ENCODE data around the gene URM1. TPM values are rescaled to one million over a fixed set of nuclear protein-coding genes. Genes with fewer than 3 reads are reported as not detected.

The URM1 gene
- total RNA-seq, 1 donor from 2014 or later: 52.9 TPM

DNA sequence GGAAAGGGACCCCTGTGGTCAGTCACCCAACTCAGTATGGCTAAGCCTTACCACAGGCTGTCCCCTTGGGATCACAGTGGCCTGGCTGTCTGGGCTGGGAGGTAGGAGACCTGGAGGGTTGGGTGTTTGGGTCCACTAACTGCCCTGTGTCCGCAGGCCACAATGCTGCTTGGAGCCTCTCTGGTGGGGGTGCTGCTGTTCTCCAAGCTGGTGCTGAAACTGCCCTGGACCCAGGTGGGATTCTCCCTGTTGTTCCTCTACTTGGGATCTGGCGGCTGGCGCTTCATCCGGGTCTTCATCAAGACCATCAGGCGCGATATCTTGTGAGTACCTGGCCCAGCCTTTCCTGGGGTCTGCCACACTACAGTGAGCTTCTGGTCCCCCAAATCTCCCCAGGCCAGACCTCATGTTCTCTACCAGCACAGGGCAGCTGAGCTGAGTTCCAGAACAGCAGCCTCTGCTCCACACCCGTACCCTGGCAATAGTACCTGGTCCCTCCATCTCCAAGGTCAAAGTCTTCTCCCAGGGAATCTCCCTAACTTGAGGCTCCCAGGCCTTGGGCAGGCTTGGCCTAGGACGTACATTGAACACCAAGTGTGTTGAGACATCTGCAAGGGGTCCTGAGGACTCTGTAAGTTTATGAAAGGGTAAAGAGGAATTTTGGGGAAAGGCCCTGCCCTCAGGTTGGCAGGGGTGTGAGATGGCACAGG lies 28.0 kb upstream of the URM1 start:
- ATAC-seq: no peak
- DNase-seq (ENCODE audit: missing footprints): peak; percentile 43
- intact Hi-C loops (cut with DNase I): no loop called here

DNA sequence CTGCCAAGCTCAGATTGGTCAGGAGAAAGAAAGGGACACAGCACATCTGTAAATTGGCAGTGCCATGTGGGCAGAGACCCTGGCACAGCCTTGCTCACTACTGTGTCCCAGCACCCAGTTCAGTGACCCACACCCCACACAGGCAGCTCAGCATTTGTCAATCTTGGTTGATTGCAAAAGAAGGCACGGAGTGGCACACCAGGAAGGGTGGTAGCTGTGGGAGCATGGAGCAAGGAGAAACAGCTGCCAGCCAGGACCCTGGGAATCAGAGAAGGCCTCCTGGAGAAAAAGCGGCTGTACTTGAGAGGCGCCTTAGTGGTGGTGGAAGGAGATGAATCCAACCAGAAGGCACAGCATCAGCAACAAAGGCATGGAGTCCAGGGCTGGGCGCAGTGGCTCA lies 27.3 kb upstream of the URM1 start:
- ATAC-seq: no peak
- intact Hi-C loops (cut with DNase I): no loop called here
- no peak for DNase-seq (ENCODE audit: missing footprints)

DNA sequence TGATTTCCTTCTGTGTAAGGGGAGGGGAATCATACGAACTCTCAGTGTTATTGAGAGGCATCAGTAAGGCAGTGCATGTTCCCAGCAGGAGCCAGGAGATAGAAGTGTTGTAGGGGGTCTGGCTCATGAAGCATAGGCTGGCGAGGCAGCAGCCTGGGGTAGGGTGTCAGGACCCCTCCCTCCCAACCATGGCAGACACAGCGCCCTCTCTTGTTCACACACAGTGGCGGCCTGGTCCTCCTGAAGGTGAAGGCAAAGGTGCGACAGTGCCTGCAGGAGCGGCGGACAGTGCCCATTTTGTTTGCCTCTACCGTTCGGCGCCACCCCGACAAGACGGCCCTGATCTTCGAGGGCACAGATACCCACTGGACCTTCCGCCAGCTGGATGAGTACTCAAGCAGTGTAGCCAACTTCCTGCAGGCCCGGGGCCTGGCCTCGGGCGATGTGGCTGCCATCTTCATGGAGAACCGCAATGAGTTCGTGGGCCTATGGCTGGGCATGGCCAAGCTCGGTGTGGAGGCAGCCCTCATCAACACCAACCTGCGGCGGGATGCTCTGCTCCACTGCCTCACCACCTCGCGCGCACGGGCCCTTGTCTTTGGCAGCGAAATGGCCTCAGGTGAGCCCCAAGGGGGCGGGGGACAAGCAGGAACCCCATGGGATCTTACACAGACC lies 26.1 kb upstream of the URM1 start:
- DNase-seq (ENCODE audit: missing footprints) (no peak), ATAC-seq (no peak)
- intact Hi-C loops (cut with DNase I): no loop called here

DNA sequence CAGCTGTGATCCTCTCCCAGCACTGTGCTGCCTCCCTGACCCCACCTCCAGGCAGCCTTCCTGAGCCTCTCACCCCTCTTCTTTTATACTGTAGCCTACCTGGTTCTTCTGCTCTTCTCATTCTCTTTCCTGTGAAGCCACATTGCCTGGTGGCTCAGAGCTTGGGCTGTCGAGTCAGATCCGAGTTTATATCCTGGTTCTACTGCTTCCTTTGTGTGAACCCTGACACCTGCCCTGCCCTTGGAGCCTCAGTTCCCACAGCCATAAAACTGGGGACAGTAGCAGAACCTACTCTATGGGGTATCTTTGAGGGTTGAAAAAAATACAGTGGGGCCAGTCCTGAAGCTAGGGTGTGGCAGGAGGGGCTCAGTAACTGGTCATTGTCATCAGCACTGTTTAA lies 22.0 kb upstream of the URM1 start:
- DNase-seq (ENCODE audit: missing footprints) (no peak), ATAC-seq (no peak)
- intact Hi-C loops (cut with DNase I): no loop called here

DNA sequence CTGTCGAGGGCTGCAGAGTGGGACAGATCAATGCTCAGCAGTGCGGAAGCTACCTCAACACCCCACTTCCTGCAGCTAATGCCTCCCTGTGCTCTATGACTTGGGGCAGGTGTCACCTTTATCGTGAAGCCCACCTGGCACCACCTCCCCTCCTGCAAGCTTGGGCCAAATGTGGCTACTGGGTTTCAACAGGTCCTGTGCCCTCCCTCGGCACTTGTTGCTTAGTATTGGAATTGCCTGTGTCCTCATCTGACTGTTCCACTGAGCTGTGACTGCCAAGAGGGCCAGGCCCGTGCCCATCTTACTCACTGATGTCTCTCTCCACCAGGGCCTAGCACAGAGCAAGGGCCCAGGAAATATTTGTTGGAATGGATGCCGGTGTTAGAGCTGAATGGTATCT lies 21.4 kb upstream of the URM1 start:
- no peak for ATAC-seq
- intact Hi-C loops (cut with DNase I): no loop called here
- no peak for DNase-seq (ENCODE audit: missing footprints)

DNA sequence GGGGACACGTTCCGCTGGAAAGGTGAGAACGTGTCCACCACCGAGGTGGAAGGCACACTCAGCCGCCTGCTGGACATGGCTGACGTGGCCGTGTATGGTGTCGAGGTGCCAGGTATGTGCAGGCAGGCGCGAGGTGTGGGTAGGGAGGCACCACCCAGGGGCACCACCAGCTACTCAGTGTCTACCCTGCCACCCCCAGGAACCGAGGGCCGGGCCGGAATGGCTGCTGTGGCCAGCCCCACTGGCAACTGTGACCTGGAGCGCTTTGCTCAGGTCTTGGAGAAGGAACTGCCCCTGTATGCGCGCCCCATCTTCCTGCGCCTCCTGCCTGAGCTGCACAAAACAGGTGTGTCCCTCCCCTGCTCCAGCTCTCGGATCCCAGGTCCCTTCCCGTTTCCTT lies 15.7 kb upstream of the URM1 start:
- intact Hi-C loops (cut with DNase I): no loop called here
- DNase-seq (ENCODE audit: missing footprints): no peak
- no peak for ATAC-seq

DNA sequence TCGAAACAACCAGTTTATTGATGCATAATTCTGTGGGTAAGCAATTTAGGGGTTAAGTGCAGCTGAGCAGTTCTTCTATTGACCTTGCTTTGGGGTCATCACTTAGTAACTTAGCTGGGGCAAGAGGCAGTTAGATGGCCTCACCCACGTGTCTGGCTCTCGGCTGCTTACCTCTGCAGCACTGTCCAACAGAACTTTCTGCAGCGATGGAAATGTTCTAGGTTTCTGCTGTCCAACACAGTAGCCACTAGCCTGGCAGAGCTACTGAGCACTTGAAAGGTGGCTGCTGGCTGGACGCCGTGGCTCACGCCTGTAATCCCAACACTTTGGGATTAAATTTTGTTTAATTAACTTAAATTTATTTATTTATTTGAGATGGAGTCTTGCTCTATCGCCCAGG lies 13.1 kb upstream of the URM1 start:
- intact Hi-C loops (cut with DNase I): no loop called here
- ATAC-seq (no peak), DNase-seq (ENCODE audit: missing footprints) (no peak)

DNA sequence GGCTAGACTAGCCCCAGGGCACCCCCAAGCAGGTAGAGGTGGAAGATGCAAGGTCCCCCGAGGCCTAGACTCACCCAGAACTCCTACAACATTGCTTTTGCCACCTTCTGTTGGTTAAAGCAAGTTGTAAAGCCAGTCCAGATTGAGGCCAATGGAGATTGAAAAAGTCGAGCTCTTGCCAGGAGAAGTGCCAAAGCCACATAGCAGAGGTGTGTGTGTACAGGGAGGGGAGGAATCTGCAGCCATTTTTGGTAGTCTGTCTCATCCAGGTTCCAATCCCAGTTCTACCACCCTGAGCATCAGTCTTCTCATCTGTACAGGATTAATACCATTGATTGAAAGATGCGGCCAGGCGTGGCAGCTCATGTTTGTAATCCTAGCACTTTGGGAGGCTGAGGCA lies 12.3 kb upstream of the URM1 start:
- intact Hi-C loops (cut with DNase I): no loop called here
- DNase-seq (ENCODE audit: missing footprints) (no peak), ATAC-seq (no peak)

DNA sequence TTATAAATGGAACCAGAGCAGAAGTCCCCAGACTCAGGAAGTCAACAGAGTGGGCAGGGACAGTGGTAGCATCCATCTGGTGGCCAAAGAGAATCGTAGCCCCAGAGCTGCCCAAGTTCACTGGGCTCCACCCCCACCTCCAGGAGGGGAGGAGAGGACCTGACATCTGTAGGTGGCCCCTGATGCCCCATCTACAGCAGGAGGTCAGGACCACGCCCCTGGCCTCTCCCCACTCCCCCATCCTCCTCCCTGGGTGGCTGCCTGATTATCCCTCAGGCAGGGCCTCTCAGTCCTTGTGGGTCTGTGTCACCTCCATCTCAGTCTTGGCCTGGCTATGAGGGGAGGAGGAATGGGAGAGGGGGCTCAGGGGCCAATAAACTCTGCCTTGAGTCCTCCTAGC lies 10.3 kb upstream of the URM1 start:
- DNase-seq (ENCODE audit: missing footprints): no peak
- ATAC-seq: no peak
- intact Hi-C loops (cut with DNase I): loop anchor here (5.0 to 10.0 kb wide), 2 partner anchors 96 to 274 kb away; partner anchors contain the start of gene ODF2

DNA sequence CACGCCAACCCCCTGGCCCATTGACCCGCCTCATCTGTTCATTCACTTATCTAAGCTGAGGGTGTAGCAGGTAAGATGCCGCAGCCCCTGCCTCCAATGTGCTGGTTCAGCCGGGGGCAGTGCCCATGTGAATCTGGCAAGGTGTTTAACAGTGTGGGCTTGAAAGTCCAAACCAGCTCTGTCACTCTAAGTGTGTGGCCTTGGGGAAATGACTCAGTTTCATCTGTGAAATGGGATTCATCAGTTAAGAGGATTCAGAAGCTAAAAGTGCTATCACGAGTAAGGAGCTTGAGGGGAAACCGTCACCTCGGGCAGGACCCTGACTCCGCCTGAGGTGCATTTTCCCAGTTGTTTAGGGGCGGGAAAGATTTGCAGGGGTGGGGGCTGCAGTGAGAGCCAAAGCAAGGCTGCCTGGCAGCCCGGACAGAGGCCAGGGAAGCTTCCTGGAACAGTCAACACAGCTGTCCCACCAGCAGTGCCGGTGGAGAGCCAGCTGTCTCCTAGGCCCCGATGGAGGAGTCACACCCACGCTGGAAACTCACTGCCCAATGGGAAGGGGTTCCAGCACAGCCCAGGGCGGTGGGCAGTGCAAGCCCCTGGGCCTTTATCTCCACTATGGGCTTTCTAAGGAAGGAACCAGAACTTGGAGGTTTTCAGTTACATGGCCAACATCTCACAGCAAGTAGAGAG lies 9.7 kb upstream of the URM1 start:
- no peak for DNase-seq (ENCODE audit: missing footprints)
- no peak for ATAC-seq
- intact Hi-C loops (cut with DNase I): loop anchor here (5.0 to 10.0 kb wide), 2 partner anchors 96 to 273 kb away; partner anchors contain the start of gene ODF2

DNA sequence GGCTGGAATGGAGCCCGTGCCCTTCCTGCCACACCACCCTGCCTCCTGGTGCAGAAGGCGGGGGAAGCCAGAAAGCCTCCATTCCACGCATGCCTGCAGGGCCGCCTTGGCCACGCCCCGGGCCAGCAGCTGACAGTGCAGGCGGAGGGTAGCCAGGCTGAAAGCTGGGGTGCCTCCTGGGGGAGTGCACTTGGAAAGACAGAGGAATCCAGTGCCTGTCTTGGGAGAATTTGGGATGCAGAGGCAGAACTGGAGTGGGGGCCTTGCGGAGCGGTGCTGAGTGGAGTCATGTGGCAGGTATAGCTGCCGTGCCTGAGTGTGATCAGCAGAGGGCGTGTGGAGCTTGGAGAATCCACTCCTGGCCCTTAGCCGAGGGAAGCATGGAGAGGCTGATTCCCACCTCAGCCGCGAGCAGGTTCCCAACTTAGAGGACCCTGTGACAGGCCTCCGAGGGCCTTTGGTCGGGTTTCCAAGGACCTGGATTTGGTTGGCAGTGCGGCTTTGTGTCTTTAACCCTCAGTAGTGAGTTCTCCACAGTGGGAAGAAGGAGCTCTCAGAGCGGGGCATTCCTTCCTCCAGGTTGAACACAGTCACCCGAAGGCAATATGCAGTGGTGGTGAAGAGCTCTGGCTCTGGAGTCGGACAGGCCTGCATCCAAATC lies 9.1 kb upstream of the URM1 start:
- intact Hi-C loops (cut with DNase I): loop anchor here (1.0 to 10.0 kb wide), 3 partner anchors 50 to 273 kb away; partner anchors contain the start of gene ODF2
- ATAC-seq: peak; percentile 91
- DNase-seq (ENCODE audit: missing footprints): peak; percentile 86

DNA sequence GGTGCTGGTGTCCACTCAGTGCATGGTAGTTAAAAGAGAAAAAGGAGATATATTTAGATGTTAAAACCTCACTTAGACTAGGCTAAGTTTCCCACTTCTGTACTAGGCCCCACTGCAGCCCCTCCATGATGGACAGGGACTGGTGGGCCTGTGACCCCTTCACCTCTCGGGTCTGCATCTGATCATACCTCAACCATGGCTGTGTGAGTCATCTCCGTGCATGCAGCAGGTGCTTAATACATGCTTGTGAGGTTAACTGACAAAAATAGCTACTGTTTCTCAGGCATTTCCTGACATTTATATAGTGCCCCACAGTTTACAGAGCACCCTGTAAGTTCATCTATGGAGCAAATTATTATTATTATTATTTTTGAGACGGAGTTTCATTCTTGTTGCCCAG lies 8.4 kb upstream of the URM1 start:
- no peak for ATAC-seq
- intact Hi-C loops (cut with DNase I): loop anchor here (1.0 to 10.0 kb wide), 3 partner anchors 50 to 272 kb away; partner anchors contain the start of gene ODF2
- DNase-seq (ENCODE audit: missing footprints): no peak

DNA sequence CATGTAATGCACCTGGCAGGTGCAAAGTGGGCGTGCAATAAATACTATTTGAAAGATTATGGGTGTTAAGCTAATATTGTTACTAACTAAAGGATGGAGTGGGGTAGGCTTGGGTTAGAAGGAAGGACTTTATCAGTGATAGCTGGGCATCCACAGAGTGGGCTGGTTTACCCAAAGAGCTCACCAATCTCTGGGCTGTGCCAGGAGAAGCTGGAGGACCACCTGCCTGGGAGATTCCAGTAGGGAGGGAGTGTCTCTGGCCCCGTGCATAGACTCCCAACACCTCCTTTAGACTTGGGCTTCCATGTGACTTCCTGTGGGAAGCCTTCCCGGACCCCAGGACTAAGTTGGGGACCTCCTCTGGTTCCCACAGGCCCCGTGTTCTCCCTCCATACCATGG lies 5.6 kb upstream of the URM1 start:
- no peak for DNase-seq (ENCODE audit: missing footprints)
- no peak for ATAC-seq
- intact Hi-C loops (cut with DNase I): loop anchor here (10.0 kb wide), 1 partner anchor 269 kb away; no protein-coding TSS in a partner anchor

DNA sequence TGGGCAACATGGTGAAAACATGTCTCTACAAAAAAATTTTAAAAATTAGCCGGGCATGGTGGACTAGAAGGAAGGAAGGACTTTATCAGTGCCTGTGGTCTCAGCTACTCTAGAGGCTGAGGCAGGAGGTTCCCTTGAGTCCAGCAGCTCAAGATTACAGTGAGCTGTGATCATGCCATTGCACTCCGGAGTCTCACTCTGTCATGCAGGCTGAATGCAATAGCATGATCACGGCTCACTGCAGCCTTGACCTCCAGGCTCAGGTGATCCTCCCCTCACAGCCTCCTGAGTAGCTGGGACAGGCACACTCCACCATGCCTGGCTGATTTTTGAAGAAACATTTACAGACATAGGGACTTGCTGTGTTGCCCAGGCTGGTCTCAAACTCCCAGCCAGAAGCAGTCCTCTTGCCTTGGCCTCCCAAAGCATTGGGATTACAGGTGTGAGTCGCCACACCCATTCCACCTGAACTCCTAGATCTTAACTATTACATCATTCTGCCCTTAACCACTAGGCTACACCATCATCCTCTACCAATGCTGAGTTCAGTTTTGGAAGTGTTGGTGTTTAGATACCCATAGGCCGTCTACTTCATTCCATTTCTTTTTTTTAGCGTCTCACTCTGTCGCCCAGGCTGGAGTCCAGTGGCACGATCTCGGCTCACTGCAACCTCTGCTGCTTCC lies 2.0 kb upstream of the URM1 start:
- ATAC-seq (no peak), DNase-seq (ENCODE audit: missing footprints) (no peak)
- intact Hi-C loops (cut with DNase I): loop anchor here (10.0 kb wide), 1 partner anchor 266 kb away; no protein-coding TSS in a partner anchor

DNA sequence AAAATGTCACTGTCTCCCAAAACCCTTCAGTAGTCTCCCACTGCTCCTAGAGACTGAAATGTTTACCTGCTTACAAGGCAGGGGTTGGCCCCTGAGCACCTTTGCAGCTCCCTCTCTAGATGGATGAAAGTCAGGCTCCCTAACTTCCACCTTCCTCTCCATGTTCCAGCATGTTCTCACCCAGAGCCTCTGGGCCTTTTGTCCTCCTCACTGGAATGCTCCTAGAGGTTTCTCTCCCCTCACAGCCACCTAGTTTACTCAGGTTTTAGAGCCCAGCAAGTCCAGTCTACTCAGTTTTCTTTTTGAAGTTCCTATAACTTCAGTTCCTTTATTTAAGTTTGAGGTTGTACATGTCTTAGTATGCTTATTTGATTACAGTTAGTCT lies 815 bp upstream of the URM1 start:
- DNase-seq (ENCODE audit: missing footprints) (no peak), ATAC-seq (no peak)
- intact Hi-C loops (cut with DNase I): loop anchor here (5.0 kb wide), 1 partner anchor 37 kb away; no protein-coding TSS in a partner anchor

DNA sequence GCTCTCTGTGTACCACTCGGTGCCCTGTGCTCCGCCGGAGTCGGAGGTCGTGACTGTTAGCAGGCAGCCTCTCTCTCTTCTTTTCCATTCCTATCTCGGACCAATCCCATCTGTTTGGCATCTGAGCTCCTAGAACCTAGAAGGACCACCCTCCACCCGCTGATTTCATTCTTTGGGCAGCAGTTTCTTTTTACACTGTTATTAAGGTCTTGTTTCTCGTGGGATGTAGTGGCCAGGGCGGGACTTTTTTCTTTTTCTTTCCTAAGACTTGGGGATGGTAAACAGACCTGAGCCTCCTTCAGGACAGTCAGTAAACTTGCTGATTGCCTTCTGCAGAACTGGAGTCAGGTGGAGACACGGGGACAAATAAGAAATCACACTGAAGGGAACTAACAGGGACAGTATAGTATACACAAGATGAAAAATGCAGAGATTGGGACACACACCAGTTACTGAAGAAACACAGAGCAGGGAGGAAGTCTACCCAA lies 500 bp downstream of the URM1 start:
- DNase-seq (ENCODE audit: missing footprints): no peak
- intact Hi-C loops (cut with DNase I): loop anchor here (5.0 kb wide), 1 partner anchor 36 kb away; no protein-coding TSS in a partner anchor
- ATAC-seq: no peak

DNA sequence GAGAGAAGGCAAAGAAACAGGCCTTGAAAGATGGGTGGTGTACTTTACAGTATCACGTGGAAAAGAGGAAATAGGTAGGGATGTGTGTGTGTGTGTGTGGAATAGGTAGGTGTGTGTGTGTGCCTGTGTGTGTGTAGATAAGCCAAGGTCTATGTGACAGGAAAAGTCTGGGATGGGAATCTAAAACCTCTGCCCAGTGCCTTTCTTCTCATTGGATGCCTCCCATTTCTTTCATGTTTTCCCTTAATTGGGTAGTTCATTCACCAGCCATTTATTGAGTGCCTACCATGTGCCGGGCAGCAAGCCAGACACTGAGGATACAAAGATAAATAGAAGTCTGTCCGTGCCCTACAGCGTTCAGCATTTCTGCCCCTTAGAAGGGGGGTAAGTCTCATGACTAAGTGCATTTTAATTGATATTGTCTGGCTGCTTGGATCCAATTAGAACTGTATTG lies 1.0 kb downstream of the URM1 start:
- intact Hi-C loops (cut with DNase I): loop anchor here (5.0 kb wide), 1 partner anchor 35 kb away; no protein-coding TSS in a partner anchor
- ATAC-seq: no peak

DNA sequence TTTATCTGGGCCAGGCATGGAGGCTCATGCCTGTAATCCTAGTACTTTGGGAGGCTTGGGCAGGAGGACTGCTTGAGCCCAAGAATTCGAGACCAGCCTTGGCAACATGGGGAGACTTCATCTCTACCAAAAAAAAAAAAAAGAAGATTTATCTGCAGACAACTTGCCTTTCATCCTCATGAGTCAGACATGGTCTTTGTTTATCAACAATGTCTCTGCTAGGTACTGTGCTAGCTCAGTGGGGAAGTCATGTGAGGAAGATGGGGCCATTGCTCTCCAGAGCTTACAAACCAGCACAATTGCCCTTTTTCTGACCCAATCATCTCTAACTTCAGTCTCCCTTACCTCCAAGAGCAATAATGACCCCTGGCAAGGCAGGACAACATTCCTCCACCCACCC lies 1.6 kb downstream of the URM1 start:
- intact Hi-C loops (cut with DNase I): loop anchor here (5.0 kb wide), 1 partner anchor 35 kb away; no protein-coding TSS in a partner anchor
- ATAC-seq: no peak
- DNase-seq (ENCODE audit: missing footprints): no peak

More for the DNA sequence above, 1.0 kb downstream of the URM1 start:
- DNase-seq (ENCODE audit: missing footprints): no peak
